SK-N-SH treated with all-trans-retinoic acid at 6 μM for 48 hours (cell line): ENCODE results near the gene DCDC2.

Experiments used
- BACH2 ChIP-seq: fragments of 250-450 bp; sonication (Bioruptor Pico); IDR thresholded peaks from 2 replicates; pipeline ENCODE4 v1.9.0; 2021; ENCODE audit warnings: mild to moderate bottlenecking, borderline replicate concordance
- CSDC2 ChIP-seq: fragments of 250-450 bp; sonication (Bioruptor Pico); IDR thresholded peaks from 2 replicates; pipeline ENCODE4 v1.5.0; 2020; ENCODE audit warnings: mild to moderate bottlenecking, moderate library complexity
- PPARA ChIP-seq: fragments of 250-450 bp; sonication (Bioruptor Pico); IDR thresholded peaks from 2 replicates; pipeline ENCODE4 v1.5.0; 2020; ENCODE audit warnings: mild to moderate bottlenecking, borderline replicate concordance
- RARB ChIP-seq: fragments of 250-450 bp; sonication (Bioruptor Pico); IDR thresholded peaks from 2 replicates; pipeline ENCODE4 v1.8.0; 2021; ENCODE audit warnings: mild to moderate bottlenecking, moderate library complexity
- TSHZ2 ChIP-seq: fragments of 250-450 bp; sonication (Bioruptor Pico); IDR thresholded peaks from 2 replicates; pipeline ENCODE4 v1.5.0; 2020; ENCODE audit warnings: mild to moderate bottlenecking, moderate library complexity
- ZC3H10 ChIP-seq: fragments of 250-450 bp; sonication (Bioruptor Pico); IDR thresholded peaks from 2 replicates; pipeline ENCODE4 v1.5.1; 2021; ENCODE audit warnings: mild to moderate bottlenecking, moderate library complexity
- ZFP3 ChIP-seq: fragments of 250-450 bp; sonication (Bioruptor Pico); IDR thresholded peaks from 2 replicates; pipeline ENCODE4 v1.5.0; 2020; ENCODE audit warnings: mild to moderate bottlenecking, moderate library complexity
- ZNF565 ChIP-seq: fragments of 450-650 bp; formaldehyde crosslinking; conservative IDR thresholded peaks from 2 replicates; pipeline ENCODE4 v1.5.0; 2020; ENCODE audit warnings: low read depth, mild to moderate bottlenecking, moderate library complexity
- ZNF70 ChIP-seq: fragments of 450-650 bp; formaldehyde crosslinking; IDR thresholded peaks from 2 replicates; pipeline ENCODE4 v1.5.0; 2020; ENCODE audit warnings: mild to moderate bottlenecking, moderate library complexity
- TF ChIP-seq, protein P1 (sequence below): fragments of 250-450 bp; sonication (Bioruptor Pico); IDR thresholded peaks from 2 replicates; pipeline ENCODE4 v1.8.0; 2021; ENCODE audit warnings: low read depth, mild to moderate bottlenecking, moderate library complexity, borderline replicate concordance

- TF ChIP-seq ZNF70 (CRISPR knock-in tag) (no peak), CSDC2 (CRISPR knock-in tag) (no peak), TSHZ2 (CRISPR knock-in tag) (no peak), BACH2 (CRISPR knock-in tag) (no peak), RARB (CRISPR knock-in tag) (no peak), ZC3H10 (no peak), ZNF565 (no peak), PPARA (CRISPR knock-in tag) (no peak), ZFP3 (no peak)
- TF ChIP-seq, protein P1, sequence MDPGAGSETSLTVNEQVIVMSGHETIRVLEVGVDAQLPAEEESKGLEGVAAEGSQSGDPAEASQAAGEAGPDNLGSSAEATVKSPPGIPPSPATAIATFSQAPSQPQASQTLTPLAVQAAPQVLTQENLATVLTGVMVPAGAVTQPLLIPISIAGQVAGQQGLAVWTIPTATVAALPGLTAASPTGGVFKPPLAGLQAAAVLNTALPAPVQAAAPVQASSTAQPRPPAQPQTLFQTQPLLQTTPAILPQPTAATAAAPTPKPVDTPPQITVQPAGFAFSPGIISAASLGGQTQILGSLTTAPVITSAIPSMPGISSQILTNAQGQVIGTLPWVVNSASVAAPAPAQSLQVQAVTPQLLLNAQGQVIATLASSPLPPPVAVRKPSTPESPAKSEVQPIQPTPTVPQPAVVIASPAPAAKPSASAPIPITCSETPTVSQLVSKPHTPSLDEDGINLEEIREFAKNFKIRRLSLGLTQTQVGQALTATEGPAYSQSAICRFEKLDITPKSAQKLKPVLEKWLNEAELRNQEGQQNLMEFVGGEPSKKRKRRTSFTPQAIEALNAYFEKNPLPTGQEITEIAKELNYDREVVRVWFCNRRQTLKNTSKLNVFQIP (CRISPR knock-in tag), result no peak
Observed at GRCh38 chr6:24274441-24275083, 83.3 kb downstream of the DCDC2 start.
